PFSK-1 (cell line): ENCODE results near the gene TTYH3.

ENCODE experiments used
- FOXP2 ChIP-seq: optimal IDR thresholded peaks from 2 replicates; pipeline ENCODE3; 2011; ENCODE audit warnings: borderline replicate concordance, control low read depth, inconsistent platforms; ENCODE audit not compliant: insufficient read depth; ENCODE audit errors: extremely low read length, extremely low read depth
- POLR2AphosphoS5 ChIP-seq: IDR thresholded peaks from 2 replicates; pipeline ENCODE4 v1.6.1; 2012; ENCODE audit warnings: low read depth, mild to moderate bottlenecking, control low read depth, low read length, moderate library complexity
- REST ChIP-seq, 2 experiments: IDR thresholded peaks; 2 replicates each; pipeline versions ENCODE4 v1.6.1 to v1.8.0; 2011 to 2012; ENCODE audit warnings: low read depth in 2 of 2, low read length in 2 of 2, control low read depth in 1 of 2, inconsistent platforms in 1 of 2, mild to moderate bottlenecking in 1 of 2, moderate library complexity in 1 of 2; ENCODE audit not compliant: insufficient read depth in 1 of 2
- SIN3A ChIP-seq: IDR thresholded peaks from 2 replicates; pipeline ENCODE4 v1.6.1; 2012; ENCODE audit warnings: mild to moderate bottlenecking, low read length, moderate library complexity, borderline replicate concordance; ENCODE audit not compliant: insufficient read depth
- TAF1 ChIP-seq: IDR thresholded peaks from 2 replicates; pipeline ENCODE4 v1.6.1; 2012; ENCODE audit warnings: low read length, control low read depth, borderline replicate concordance; ENCODE audit not compliant: insufficient read depth

Gene TTYH3

GRCh38 chr7:2587778-2588177 is 44.0 kb upstream of the TTYH3 start:
- no peak for TF ChIP-seq SIN3A
- no peak for TF ChIP-seq POLR2AphosphoS5
- TF ChIP-seq FOXP2, result no peak
- no peak for TF ChIP-seq TAF1
- no peak for TF ChIP-seq REST (IDR thresholded peaks at IDR 0.05; ENCODE audit: insufficient read depth in 1 of 2, low read depth in 2 of 2, low read length in 2 of 2)

GRCh38 chr7:2589341-2589740 is 42.4 kb upstream of the TTYH3 start:
- TF ChIP-seq POLR2AphosphoS5 (no peak), FOXP2 (no peak), SIN3A (no peak)

GRCh38 chr7:2592375-2592865 is 39.4 kb upstream of the TTYH3 start:
- no peak for TF ChIP-seq REST (IDR thresholded peaks at IDR 0.05; ENCODE audit: insufficient read depth in 1 of 2, low read depth in 2 of 2, low read length in 2 of 2)
- TF ChIP-seq FOXP2, result no peak

GRCh38 chr7:2593036-2593727 is 38.6 kb upstream of the TTYH3 start:
- TF ChIP-seq FOXP2 (no peak), REST (IDR thresholded peaks at IDR 0.05; ENCODE audit: insufficient read depth in 1 of 2, low read depth in 2 of 2, low read length in 2 of 2) (no peak), TAF1 (no peak), SIN3A (no peak), POLR2AphosphoS5 (no peak)

- TF ChIP-seq FOXP2 (no peak), POLR2AphosphoS5 (no peak), SIN3A (no peak), TAF1 (no peak), REST (IDR thresholded peaks at IDR 0.05; ENCODE audit: insufficient read depth in 1 of 2, low read depth in 2 of 2, low read length in 2 of 2) (no peak)
These were observed 37.2 kb upstream of the TTYH3 start for GRCh38 chr7:2594599-2594998.
